Hematopoietic multipotent progenitor cell treated with erythropoietin and hydrocortisone succinate and interleukin-3 and kit ligand, for 8 days (in vitro differentiated cells): ENCODE measurements around the gene PDE6G.

Experiments
- DNase-seq: peaks from one replicate; pipeline ENCODE4 v3.0.0-alpha.2; 2015

Gene PDE6G

GRCh38 chr17:81656118-81656743 lies at the start of gene PDE6G:
TSS of gene PDE6G (minus strand) at chr17:81656542. CDS start at chr17:81653305, 3,237 bp downstream.
- peak; percentile 48 for DNase-seq

- DNase-seq, result no peak
Measured at GRCh38 chr17:81705518-81706231, 49.3 kb upstream of the PDE6G start.

GRCh38 chr17:81703747-81704654 lies 47.7 kb upstream of the PDE6G start:
- peak; percentile 28 for DNase-seq

- peak; percentile 92 for DNase-seq
Measured at GRCh38 chr17:81702934-81703746, 46.8 kb upstream of the PDE6G start, which contains the start of gene MRPL12. TSS of gene MRPL12 (plus strand) at chr17:81703367. CDS start at chr17:81703502, 135 bp downstream.

GRCh38 chr17:81701288-81702071 lies 45.1 kb upstream of the PDE6G start:
- peak; percentile 57 for DNase-seq

GRCh38 chr17:81700353-81701287 lies 44.3 kb upstream of the PDE6G start:
- DNase-seq, result no peak

GRCh38 chr17:81697261-81698044 lies 41.1 kb upstream of the PDE6G start:
- no peak for DNase-seq

- DNase-seq, result no peak
Measured at GRCh38 chr17:81696218-81696941, 40.0 kb upstream of the PDE6G start.

GRCh38 chr17:81695801-81696200 lies 39.5 kb upstream of the PDE6G start:
- DNase-seq, result no peak

- no peak for DNase-seq
Measured at GRCh38 chr17:81695211-81695610, 38.9 kb upstream of the PDE6G start.

GRCh38 chr17:81694810-81695209 lies 38.5 kb upstream of the PDE6G start:
- DNase-seq, result no peak

- no peak for DNase-seq
Measured at GRCh38 chr17:81693509-81694210, 37.3 kb upstream of the PDE6G start.

GRCh38 chr17:81691608-81692007 lies 35.3 kb upstream of the PDE6G start:
- no peak for DNase-seq

GRCh38 chr17:81691196-81691595 lies 34.9 kb upstream of the PDE6G start:
- no peak for DNase-seq

- no peak for DNase-seq
Measured at GRCh38 chr17:81690549-81690948, 34.2 kb upstream of the PDE6G start.

GRCh38 chr17:81690066-81690465 lies 33.7 kb upstream of the PDE6G start:
- DNase-seq, result no peak

- no peak for DNase-seq
Measured at GRCh38 chr17:81688616-81689015, 32.3 kb upstream of the PDE6G start.
